Measurements from ENCODE around the gene NKX1-1. TPM values are rescaled to one million over a fixed set of nuclear protein-coding genes. Genes with fewer than 3 reads are reported as not detected.

The NKX1-1 gene
- total RNA-seq, 2 donors from 2014 or later = not detected

- no peak overlapping the region for H3K27ac ChIP-seq
- intact Hi-C loops (cut with DNase I) = no loop called here
- no peak for TF ChIP-seq CTCF (IDR thresholded peaks at IDR 0.05)
- no peaks in the 10 kb centered on the region for H3K27me3 ChIP-seq
- no peak overlapping the region for H3K9ac ChIP-seq (ENCODE audit: low read depth in 2 of 2, low read length in 2 of 2)
- no peak for DNase-seq
- H3K36me3 ChIP-seq = no peaks in the 10 kb centered on the region
- no peak overlapping the region for H3K4me3 ChIP-seq
- no peaks in the 10 kb centered on the region for H3K9me3 ChIP-seq
- H3K4me1 ChIP-seq = no peaks in the 10 kb centered on the region
Measured at GRCh38 chr4:1381181-1381621, 25.0 kb downstream of the NKX1-1 start.

GRCh38 chr4:1380368-1381151 is 25.7 kb downstream of the NKX1-1 start:
- H3K9me3 ChIP-seq = no peaks in the 10 kb centered on the region
- H3K27ac ChIP-seq = no peak overlapping the region
- H3K36me3 ChIP-seq = no peaks in the 10 kb centered on the region
- H3K4me3 ChIP-seq = no peak overlapping the region
- no peak overlapping the region for H3K9ac ChIP-seq (ENCODE audit: low read depth in 2 of 2, low read length in 2 of 2)
- no peaks in the 10 kb centered on the region for H3K27me3 ChIP-seq
- intact Hi-C loops (cut with DNase I) = no loop called here
- H3K4me1 ChIP-seq = no peaks in the 10 kb centered on the region
- no peak for TF ChIP-seq CTCF (IDR thresholded peaks at IDR 0.05)
- no peak for DNase-seq

- Histone ChIP-seq H3K4me3 (no peak overlapping the region), H3K27me3 (no peaks in the 10 kb centered on the region), H3K27ac (no peak overlapping the region), H3K36me3 (no peaks in the 10 kb centered on the region), H3K9ac (ENCODE audit: low read depth in 2 of 2, low read length in 2 of 2) (no peak overlapping the region), H3K9me3 (no peaks in the 10 kb centered on the region), H3K4me1 (no peaks in the 10 kb centered on the region)
- DNase-seq = no peak
- TF ChIP-seq CTCF (IDR thresholded peaks at IDR 0.05) = no peak
- intact Hi-C loops (cut with DNase I) = no loop called here
Measured at GRCh38 chr4:1379801-1380331, 26.4 kb downstream of the NKX1-1 start.

GRCh38 chr4:1379351-1379781 is 26.9 kb downstream of the NKX1-1 start:
- Histone ChIP-seq H3K9ac (ENCODE audit: low read depth in 2 of 2, low read length in 2 of 2) (no peak overlapping the region), H3K27me3 (no peaks in the 10 kb centered on the region), H3K9me3 (no peaks in the 10 kb centered on the region), H3K4me1 (no peaks in the 10 kb centered on the region), H3K27ac (no peak overlapping the region), H3K4me3 (no peak overlapping the region), H3K36me3 (no peaks in the 10 kb centered on the region)
- no peak for DNase-seq
- intact Hi-C loops (cut with DNase I) = no loop called here
- no peak for TF ChIP-seq CTCF (IDR thresholded peaks at IDR 0.05)

GRCh38 chr4:1378559-1379231 is 27.5 kb downstream of the NKX1-1 start:
- H3K4me3 ChIP-seq = no peak overlapping the region
- no peaks in the 10 kb centered on the region for H3K27me3 ChIP-seq
- no peak for TF ChIP-seq CTCF (IDR thresholded peaks at IDR 0.05)
- no peak for DNase-seq
- intact Hi-C loops (cut with DNase I) = no loop called here
- no peaks in the 10 kb centered on the region for H3K9me3 ChIP-seq
- H3K4me1 ChIP-seq = no peaks in the 10 kb centered on the region
- H3K9ac ChIP-seq (ENCODE audit: low read depth in 2 of 2, low read length in 2 of 2) = no peak overlapping the region
- H3K36me3 ChIP-seq = no peaks in the 10 kb centered on the region
- no peak overlapping the region for H3K27ac ChIP-seq
